HG03097 (cell line): Measurements from ENCODE around the gene ALDH1A1.

Experiments
- ATAC-seq: cut with Tn5 transposase; IDR thresholded peaks from one replicate; pipeline ENCODE4 v1.9.1; 2021; ENCODE audit not compliant: unreplicated experiment, low FRiP score

Gene ALDH1A1

DNA sequence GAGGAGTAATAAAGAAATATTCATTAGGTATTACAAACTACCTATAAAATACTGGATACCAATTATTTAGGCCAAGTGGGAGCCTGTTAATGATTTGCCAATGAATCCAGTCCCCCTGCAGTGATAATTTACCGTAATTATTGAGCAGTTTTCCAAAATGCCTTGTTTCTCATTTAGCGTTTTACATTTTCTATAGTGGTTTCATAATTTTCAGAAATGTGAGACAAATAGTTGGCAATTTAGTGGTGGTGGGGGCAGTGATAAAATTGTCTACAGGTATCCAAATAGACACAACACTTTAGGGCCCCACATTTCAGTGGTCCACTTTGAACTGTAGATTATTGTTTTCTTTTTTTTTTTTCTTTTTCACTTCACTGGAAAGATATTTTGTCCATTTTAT, 27.3 kb upstream of the ALDH1A1 start:
- no peak for ATAC-seq

DNA sequence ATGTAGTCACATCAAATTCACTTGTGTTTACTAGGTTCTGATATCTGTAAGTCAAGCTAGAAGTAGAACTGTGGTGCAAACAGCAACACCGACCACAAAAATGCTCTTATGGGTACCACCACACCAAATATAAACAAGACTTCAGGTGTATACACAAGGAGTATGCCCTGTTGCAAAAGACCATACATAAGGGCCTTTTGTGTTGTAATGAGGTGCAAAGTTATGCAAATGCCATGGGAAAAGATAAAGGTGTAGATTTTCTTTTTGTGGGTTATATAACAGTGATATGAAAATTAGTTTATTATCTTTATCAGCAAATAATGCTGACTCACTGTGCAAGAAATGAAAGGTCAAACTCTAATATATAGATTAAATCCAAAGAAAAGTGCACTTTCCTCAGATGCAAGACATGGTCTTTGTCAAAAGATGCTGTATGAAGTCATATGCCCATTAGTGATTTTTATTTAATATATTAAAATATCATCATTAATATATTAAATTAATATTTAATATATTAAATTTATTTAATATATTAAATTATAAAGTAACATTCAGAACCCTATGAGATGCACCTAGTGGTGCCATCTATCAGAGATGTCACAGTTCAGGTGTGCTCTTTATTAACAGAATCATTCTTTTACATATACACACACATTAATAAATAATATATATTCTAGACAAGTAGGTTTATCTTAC, 26.7 kb upstream of the ALDH1A1 start:
- ATAC-seq, result no peak

DNA sequence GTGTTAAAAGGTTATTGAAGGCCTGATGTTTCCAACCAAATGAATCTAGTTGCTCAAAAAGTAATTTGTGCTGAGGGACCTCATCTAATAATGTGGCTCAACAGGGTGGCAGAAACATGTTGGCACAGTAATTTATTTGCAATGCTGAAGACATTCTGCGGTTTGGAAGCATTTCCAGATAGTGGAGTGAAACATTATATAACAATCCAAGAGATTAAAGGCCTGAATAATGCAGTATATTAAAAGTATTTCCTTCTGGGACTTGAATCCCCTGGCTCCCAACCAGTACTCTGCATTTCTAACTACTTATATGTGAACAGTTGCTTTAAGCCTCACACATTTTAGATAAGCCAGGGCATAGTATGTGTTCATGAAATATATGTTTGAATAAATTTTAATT, 25.9 kb upstream of the ALDH1A1 start:
- ATAC-seq, result no peak

DNA sequence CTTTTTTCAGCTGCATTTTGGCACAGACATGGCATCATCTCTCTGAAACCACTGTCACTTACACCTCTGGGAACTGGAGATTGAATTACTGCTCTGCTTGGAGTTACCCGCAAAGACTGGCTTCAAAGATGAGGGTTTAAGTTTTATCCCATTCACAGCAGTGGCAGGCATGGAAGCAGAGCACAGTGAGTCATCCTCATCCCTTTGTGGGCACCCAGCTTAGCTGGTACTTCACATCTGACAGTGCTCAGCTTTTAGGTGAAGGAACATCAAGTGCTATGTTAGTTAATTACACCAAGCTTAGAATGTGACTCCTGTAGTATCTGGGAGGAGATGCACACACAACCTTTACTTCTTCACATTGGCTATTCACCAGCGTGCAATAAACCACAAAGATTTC, 24.8 kb upstream of the ALDH1A1 start:
- ATAC-seq, result no peak

DNA sequence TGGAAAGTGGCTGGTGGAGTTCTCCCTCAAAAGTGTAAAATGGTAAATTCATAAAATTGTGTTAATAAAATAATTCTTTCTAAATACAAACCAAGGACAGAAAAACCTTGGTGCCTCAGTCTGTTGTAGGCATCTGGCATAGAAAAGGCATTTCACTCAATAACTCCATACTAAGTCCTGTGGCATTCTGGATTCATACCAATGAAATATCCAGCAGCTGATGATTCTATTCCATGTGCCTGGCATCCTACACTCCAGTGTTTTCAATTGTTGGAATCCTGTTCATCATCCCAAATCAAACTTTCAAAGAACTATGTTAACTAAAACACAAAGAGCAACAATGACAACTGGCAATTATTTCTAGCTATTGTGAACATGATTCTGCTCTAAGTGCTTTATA, 21.6 kb upstream of the ALDH1A1 start:
- ATAC-seq, result no peak

DNA sequence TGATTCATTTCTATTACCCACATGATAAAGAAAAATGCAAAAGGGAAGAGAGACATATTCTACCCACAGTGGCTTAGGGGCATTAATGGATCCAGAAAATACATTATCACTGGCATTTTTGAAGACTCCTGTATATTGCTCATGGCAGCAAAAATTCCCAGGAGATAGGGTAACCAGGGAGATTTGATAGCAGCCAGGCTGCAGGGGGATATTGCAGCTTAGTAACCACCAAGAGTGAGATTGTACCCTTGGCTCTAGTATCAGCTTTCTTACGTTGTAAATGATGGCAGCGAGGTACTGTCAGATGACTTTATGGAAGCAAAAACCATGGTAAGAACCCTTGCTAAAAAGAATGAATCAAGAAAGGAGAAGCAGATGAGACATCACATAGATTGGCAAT, 19.8 kb upstream of the ALDH1A1 start:
- no peak for ATAC-seq

DNA sequence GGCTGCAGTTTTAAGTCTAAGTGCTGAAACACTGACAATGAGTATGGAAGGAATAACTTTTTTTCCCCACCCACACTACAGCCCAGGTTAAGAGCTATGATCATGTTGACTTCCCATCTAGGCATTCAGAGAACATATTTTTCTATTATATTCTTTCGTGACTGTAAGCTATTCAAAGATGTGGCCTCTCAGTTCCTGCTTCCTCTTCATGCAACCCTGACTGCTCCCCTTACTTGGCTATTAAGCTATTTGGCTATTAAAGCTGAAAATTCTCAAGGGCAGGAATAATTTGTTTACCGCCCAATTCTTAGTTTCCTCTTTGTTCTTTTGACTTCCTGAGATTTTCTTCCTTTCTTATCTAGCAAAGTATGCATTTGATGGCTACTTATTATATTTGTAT, 18.6 kb upstream of the ALDH1A1 start:
- ATAC-seq, result no peak

DNA sequence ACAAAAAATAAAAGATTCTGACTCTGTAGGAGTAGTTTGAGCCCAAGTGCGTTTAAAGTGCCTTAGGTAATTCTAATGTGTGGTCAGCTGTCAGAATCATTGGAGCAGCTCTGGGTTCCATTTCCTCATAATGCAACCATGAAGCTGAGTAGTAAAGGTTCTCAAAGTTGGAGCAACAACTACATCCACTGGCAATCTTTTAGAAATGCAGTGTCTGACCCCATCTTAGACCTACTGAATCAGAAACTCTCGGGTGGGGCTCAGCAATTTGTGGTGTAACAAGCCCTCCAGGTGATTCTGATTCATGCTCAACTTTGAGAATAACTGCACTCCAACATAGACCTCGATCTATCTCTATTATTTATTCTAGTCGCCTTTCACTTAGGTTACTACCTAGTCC, 7.6 kb upstream of the ALDH1A1 start:
- no peak for ATAC-seq

DNA sequence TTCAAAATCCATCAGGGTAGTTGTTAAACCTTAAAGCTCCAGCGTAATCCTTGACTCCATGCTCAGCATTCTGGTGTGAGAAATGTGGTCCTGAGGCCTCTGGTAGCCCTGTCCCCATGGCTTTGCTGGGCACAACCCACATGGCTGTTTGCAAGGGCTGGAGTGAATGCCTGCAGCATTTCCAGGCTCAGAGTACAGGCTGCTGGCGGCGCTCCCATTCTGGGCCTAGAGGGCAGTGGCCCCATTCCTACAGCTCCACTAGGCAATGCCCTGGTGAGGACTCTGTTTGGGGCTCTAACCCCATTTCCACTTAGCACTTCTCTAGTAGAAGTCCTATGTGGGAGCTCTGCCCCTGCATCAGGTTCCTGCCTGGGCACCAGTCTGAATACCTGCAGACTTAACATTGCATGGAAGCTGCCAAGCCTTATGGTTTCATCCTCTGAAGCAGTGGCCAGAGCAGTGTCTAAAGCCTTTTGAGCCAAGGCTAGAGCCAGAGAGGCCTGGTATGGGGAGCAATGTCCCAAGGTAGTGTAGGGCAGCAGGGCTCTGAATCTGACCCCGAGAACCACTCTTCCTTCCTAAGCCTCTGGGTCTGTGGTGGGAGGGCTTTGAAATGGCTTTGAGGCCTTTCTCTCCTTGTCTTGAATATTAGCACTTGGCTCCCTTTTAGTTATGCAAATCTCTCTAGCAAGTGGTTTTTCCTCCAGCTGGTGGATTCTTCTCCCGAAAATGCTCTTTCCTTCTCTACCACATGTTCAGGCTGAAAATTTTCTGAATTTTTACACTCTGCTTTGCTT, 5.8 kb upstream of the ALDH1A1 start:
- no peak for ATAC-seq

DNA sequence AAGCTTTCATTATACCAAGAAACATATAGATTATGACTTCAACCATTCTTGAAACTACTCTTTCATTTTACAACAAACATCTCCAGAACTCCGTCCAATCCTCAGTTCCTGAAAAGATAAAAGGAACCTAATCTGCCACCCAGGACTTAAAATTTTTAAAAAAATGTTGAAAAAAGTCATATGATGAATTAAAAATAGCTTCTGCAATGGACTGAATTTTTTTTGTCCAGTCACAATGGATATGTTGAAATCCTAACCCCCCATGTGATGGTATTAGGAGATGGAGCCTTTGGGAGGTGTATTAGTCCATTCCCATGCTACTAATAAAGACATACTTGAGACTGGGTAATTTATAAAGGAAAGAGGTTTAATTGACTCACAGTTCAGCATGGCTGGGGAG, 2.7 kb upstream of the ALDH1A1 start:
- ATAC-seq, result no peak

DNA sequence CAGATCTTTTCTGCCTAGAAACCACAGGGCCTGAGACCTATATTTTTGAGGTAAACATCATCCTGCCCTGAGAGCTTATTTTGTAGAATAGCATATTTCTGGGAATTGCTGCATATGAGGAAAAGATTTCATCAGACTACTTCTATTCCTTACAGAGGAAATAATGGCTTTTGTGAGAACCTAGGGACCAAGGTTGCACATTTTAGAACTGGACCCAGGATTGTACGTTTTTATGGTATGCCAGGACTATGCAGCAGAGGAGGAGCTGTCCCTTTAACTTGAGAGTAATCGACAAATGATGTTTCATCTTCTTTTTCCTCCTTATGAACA, 2.2 kb upstream of the ALDH1A1 start:
- no peak for ATAC-seq

DNA sequence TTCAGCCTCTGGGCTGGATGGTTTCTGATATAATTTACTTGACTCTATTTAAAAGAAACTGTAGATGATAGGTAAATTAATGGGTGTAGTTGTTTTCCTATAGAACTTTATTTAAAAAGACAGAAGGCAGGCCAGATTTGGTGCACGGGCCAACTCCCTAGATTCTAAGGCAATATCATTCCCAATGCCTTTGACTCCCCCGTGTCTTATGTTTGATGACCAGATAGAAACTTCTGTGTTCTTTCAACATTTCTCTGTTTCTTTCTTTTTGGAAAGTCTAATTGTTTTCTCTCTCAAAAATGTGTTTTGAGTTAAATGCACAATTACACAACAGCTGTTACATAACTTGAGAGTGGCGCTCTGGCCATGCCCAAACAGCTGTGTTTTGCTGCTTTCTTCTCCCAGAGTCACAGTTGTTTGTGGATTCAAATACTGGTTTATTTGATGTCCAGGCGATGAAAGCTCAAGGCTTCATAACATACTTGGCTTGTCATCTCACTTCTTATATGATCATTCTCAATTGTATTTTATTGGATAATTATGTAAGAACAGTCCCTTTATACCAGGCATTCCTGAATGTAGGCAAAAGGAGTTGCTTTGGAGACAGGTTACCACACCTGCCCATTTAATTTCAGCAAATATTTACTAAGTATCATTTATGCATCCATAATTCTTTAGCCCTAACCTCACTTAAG, 1.7 kb upstream of the ALDH1A1 start:
- ATAC-seq, result no peak

DNA sequence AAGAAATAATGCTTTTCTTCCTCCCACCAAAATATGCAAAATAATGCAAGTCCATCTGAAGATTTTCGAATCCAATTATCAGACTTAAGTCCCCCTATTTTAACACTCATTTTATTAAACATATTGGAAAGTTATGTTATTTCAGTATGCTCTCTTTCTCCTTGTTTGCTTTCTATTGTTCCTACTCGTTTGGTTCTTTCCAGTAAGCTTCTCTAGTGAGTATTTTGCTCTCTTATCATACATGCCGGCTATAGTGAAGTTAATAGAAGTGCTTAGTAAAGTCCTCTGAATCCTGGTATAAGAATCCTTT, 517 bp downstream of the ALDH1A1 start:
- ATAC-seq, result no peak

DNA sequence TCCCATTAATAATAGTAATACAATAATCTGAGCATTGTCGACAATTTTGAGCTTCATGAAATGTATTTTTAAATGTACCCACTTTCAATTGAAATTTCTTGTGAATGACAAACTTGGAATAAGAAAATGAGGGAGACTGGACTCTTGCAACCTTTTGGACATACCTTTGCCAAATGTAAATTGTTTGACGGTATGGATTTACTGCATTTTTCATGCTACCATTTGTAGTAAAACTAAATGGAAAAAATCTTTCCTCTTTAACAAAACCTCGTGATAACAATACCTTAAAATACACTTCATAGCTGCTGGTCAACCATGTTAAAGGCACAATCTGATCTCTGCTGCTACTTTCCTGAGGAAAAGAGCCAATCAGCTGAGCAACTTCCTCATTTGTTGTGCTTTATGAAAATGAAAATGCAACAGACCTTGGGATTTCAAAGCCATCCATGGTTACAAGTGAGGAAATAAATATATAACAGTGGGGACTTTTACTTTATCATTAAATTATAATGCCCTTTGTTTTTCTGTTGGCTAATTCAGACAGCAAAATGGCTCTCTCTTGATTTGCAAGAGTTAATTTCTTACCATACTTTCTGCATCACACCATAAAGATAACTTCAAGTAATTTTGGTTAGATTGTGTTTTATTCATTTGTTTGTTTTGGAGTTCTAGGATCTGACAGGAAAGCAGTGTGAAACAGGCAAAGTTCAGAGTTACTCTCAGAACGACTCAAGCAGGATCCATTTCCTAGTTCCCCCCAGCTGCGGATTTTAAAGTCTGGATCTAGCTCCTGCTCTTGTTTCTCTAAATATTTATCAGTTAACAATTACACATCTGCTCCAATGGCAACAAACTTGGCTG, 1.1 kb downstream of the ALDH1A1 start:
- no peak for ATAC-seq

DNA sequence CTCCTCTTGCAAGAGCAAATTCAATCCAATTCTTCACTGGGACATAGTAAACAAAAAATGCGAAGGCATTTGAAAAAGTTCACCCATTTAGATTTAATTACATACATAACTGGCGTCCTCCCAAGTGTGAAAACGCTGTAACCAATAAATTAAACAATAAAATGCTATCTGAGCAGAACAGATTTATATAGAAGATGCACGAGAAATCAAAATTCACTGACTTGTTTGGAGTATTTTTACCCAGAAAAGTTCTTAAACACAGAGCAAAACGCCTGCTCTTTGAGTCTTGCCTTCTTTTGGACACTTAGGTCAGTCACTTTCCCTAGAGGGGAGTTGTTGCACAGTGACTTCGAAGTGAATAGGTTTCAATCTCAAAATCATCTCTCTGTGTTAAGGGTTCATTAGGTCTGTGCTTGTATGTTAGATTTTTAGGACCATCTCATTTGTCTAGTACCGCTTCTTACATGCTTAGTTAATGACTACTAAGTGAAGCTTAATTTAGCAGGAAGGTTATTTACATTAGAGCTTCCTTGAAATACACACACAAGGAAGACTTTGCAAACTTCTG, 1.9 kb downstream of the ALDH1A1 start:
- no peak for ATAC-seq

DNA sequence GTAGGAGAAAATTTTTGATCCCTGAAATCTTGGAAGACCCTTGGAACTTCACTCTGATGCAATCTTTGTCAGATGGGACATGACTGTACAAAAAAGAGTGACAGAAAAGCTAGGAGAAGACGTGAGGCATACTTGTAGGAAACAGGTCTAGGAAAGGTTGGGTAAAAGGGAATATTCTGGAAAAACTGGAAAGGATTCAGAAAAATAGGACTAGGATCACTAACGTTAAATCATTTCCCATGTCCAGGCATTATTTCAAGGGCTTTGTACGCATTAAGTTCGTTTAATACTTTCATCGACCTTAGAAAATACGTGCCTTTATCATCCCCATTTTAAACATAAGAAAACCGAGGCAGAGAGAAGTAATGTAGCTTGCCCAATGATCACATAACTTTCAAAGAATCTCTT, 2.9 kb downstream of the ALDH1A1 start:
- ATAC-seq, result no peak

DNA sequence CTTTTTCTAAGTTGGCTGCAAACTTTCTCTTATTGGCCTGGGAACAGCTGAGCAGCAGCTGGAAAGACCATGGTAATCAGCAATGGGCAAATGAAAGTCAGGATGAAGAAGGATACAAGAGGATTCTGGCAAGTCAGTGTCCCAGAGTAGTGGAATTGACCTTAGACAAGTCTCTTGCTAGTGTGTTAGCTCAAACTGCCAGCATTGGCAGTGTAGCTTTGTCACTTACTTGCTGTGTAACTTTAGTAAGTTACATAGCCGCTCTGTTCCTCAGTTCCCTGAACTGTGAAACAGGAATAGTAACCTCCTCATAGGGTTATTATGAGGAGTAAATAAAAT, 3.6 kb downstream of the ALDH1A1 start:
- ATAC-seq, result no peak

DNA sequence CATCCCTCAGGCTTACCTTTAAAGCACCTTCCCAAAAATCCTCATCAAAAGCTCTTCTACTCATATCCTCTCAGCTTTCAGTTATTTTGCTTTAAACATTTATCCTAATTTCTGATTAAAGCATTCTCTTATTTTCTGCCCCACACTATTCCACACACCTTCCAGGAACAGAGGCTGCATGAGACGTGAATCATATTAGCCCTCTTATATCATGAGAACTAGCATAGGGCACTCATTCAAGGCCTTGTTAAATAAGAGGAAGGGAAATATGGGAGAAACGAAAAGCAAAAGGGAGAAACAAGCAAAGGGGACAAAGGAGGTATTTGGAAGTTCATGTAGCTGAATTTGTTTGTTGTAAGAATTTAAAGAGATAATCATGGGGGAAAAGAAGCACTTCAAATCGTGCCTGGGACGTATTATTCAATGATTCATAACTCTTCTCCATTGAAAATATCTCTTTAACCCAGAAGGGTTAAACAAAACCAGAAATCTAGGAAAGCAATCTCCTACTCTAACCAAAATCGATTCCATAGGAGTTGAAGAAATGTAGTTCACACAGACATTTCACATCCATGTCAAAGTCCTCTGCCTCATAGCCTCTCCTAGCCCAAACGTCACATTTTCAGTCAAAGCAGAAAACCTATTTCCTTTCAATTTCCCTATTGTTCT, 4.1 kb downstream of the ALDH1A1 start:
- no peak for ATAC-seq

DNA sequence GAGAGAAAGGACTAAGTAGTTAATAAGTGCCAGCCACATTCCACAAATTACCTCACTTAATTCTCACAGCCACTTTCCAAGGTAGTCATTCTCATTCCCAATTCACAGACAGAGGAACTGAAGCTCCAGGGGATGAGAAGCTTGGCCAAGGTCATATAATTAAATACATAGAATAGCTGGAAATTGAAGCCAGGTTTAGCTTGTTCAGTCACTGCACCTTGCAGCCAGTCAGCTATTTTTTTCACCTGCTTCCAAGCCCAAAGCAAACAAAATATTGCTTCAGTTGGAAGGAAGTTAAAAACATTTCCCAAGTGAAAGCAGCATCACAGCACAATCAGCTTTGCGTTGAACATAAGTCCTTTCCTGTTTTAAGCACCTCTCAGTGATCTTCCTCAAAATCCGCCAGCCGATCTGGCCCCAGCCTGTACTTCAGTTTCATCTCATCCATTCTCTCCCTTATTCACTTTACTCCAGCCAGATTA, 4.8 kb downstream of the ALDH1A1 start:
- no peak for ATAC-seq

DNA sequence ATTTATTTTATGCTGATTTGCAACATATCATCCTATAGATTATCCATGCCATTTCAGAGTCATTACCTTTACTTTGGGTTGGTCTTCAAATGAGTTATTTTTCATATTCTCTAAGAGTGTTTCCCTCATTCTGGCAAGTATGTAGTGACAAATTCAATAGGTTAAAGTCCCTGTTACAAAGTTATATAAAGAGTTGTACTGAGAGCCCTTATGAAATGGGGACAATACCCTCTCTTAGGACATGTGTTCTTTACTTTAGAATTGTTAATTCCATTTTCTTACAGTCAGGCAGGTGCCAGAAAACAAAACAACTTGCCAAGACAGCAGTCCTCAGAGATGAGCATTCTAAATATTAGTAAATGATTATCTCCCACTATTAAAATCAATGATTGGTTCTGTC, 6.0 kb downstream of the ALDH1A1 start:
- no peak for ATAC-seq
